MM.1S (cell line): ENCODE data around the gene DNAJB11.
A peak's percentile ranks its signal among the peaks of the same experiment; 100 is the strongest.

Experiments
- DNase-seq: peaks from one replicate; pipeline ENCODE4 v3.0.0-alpha.2; 2015
- H2AFZ ChIP-seq: fragments of 300-600 bp; sonication (generic); 2 replicates; pipeline ENCODE4 v1.6.0; 2016; ENCODE audit warnings: antibody characterized with exemption, low read length
- H3F3A ChIP-seq: fragments of 300-600 bp; sonication (generic); 2 replicates; pipeline ENCODE4 v1.6.1; 2016; ENCODE audit warnings: mild to moderate bottlenecking, antibody characterized with exemption, low read length, moderate library complexity, mixed read lengths; ENCODE audit not compliant: insufficient read depth
- H3K27ac ChIP-seq: fragments of 300-600 bp; sonication (generic); 2 replicates; pipeline ENCODE4 v1.5.1; 2016; ENCODE audit warnings: mild to moderate bottlenecking, low read length
- H3K27me3 ChIP-seq: fragments of 300-600 bp; sonication (generic); replicated peaks from 2 replicates; pipeline ENCODE4 v1.6.0; 2016; ENCODE audit warnings: low read length; ENCODE audit not compliant: insufficient read depth
- H3K36me3 ChIP-seq: fragments of 300-600 bp; sonication (generic); replicated peaks from 2 replicates; pipeline ENCODE4 v1.6.1; 2016; ENCODE audit warnings: mild to moderate bottlenecking, low read length, mixed read lengths; ENCODE audit not compliant: insufficient read depth
- H3K4me1 ChIP-seq: fragments of 300-600 bp; sonication (generic); 2 replicates; pipeline ENCODE4 v1.6.1; 2016; ENCODE audit warnings: low read length, mixed read lengths
- H3K4me2 ChIP-seq: fragments of 300-600 bp; sonication (generic); 2 replicates; pipeline ENCODE4 v1.6.0; 2016; ENCODE audit warnings: low read depth, low read length
- H3K4me3 ChIP-seq: fragments of 300-600 bp; sonication (generic); 2 replicates; pipeline ENCODE4 v1.5.1; 2016; ENCODE audit warnings: low read length, mixed read lengths
- H3K79me2 ChIP-seq: fragments of 300-600 bp; sonication (generic); 2 replicates; pipeline ENCODE4 v1.6.1; 2016; ENCODE audit warnings: mixed run types, low read length, mixed read lengths
- H3K9ac ChIP-seq: fragments of 300-600 bp; sonication (generic); 2 replicates; pipeline ENCODE4 v1.6.1; 2016; ENCODE audit warnings: low read length, mixed read lengths
- H3K9me2 ChIP-seq: fragments of 300-600 bp; sonication (generic); replicated peaks from 2 replicates; pipeline ENCODE4 v1.6.1; 2016; ENCODE audit warnings: mild to moderate bottlenecking, low read length, mixed read lengths; ENCODE audit not compliant: insufficient read depth
- H3K9me3 ChIP-seq: fragments of 300-600 bp; sonication (generic); replicated peaks from 2 replicates; pipeline ENCODE4 v1.6.1; 2016; ENCODE audit warnings: mild to moderate bottlenecking, low read length, mixed read lengths; ENCODE audit not compliant: insufficient read depth
- H4K20me1 ChIP-seq: fragments of 300-600 bp; sonication (generic); 2 replicates; pipeline ENCODE4 v1.6.1; 2016; ENCODE audit warnings: mild to moderate bottlenecking, low read length, moderate library complexity, mixed read lengths; ENCODE audit not compliant: insufficient read depth
- CTCF ChIP-seq: fragments of 300-600 bp; sonication (generic); IDR thresholded peaks from 2 replicates; pipeline ENCODE4 v1.5.1; 2016; ENCODE audit warnings: antibody characterized with exemption, low read length, mixed read lengths
- EZH2 ChIP-seq: fragments of 300-600 bp; sonication (generic); optimal IDR thresholded peaks from 2 replicates; pipeline ENCODE3; 2017; ENCODE audit warnings: low read depth, mild to moderate bottlenecking, antibody characterized with exemption, low read length, mixed read lengths
- EZH2phosphoT487 ChIP-seq: fragments of 300-600 bp; sonication (generic); IDR thresholded peaks from 2 replicates; pipeline ENCODE4 v1.6.1; 2018; ENCODE audit warnings: antibody characterized with exemption, low read length

Gene DNAJB11

GRCh38 chr3:186587183-186587582 lies 16.7 kb downstream of the DNAJB11 start:
- H3K9me2 ChIP-seq: no peaks in the 10 kb centered on the region
- H3K4me2 ChIP-seq: no peak overlapping the region
- H3F3A ChIP-seq: no peaks in the 10 kb centered on the region
- TF ChIP-seq EZH2: no peak
- TF ChIP-seq EZH2phosphoT487: no peak
- TF ChIP-seq CTCF: no peak
- no peak overlapping the region for H3K9ac ChIP-seq
- H3K36me3 ChIP-seq: peaks cover 15% of the 10 kb centered on the region; the same call in 1 of the 2 replicates
- no peaks in the 10 kb centered on the region for H3K27me3 ChIP-seq
- no peaks in the 10 kb centered on the region for H3K9me3 ChIP-seq
- no peak overlapping the region for H3K4me3 ChIP-seq
- no peaks in the 10 kb centered on the region for H4K20me1 ChIP-seq
- H3K4me1 ChIP-seq: no peaks in the 10 kb centered on the region
- DNase-seq: no peak
- H2AFZ ChIP-seq: no peak overlapping the region
- H3K79me2 ChIP-seq: no peaks in the 10 kb centered on the region
- no peak overlapping the region for H3K27ac ChIP-seq

DNA sequence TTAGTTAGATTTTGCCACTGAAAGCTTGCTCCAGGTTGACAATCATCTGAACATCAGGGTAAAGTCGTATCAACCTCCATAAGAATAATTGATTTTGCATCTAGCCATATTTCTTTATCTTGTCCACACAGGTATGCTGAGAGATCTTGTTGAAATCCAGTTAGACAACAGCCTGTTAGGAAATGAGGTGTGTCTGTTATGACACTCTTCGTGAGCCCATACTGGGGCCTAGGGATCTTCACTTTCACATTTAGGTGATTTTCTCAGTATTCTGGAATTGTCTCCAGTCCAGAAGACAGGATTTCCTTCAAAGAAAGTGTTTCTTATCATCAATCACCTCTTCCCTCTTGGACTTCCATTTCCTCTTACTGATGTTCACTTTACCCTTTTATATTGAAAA lies 18.1 kb downstream of the DNAJB11 start:
- no peak overlapping the region for H3K4me2 ChIP-seq
- TF ChIP-seq CTCF (no peak), EZH2 (no peak)
- H3K36me3 ChIP-seq: peaks cover 12% of the 10 kb centered on the region; the same call in 1 of the 2 replicates
- no peak overlapping the region for H3K27ac ChIP-seq
- no peak for DNase-seq
- no peaks in the 10 kb centered on the region for H3K4me1 ChIP-seq
- H3K27me3 ChIP-seq: no peaks in the 10 kb centered on the region
- no peaks in the 10 kb centered on the region for H4K20me1 ChIP-seq
- no peak overlapping the region for H3K9ac ChIP-seq
- no peaks in the 10 kb centered on the region for H3K9me2 ChIP-seq
- no peaks in the 10 kb centered on the region for H3K79me2 ChIP-seq
- H3K9me3 ChIP-seq: no peaks in the 10 kb centered on the region
- no peaks in the 10 kb centered on the region for H3F3A ChIP-seq
- H3K4me3 ChIP-seq: no peak overlapping the region
- H2AFZ ChIP-seq: no peak overlapping the region

GRCh38 chr3:186589121-186589520 lies 18.6 kb downstream of the DNAJB11 start:
- Histone ChIP-seq H3K9me2 (no peaks in the 10 kb centered on the region), H3K36me3 (0 out of 2 replicates have a peak, but pooled peaks cover 7% of the 10 kb centered on the region), H3K4me2 (no peak overlapping the region), H4K20me1 (no peaks in the 10 kb centered on the region), H3K9ac (no peak overlapping the region), H3K27ac (no peak overlapping the region), H2AFZ (no peak overlapping the region), H3F3A (no peaks in the 10 kb centered on the region), H3K4me1 (no peaks in the 10 kb centered on the region), H3K27me3 (no peaks in the 10 kb centered on the region), H3K4me3 (no peak overlapping the region), H3K79me2 (no peaks in the 10 kb centered on the region), H3K9me3 (no peaks in the 10 kb centered on the region)
- DNase-seq: peak; percentile 39
- TF ChIP-seq CTCF: peak; percentile 53
- TF ChIP-seq EZH2: no peak
- TF ChIP-seq EZH2phosphoT487: no peak
